GOT3 (cell line): ENCODE measurements around the gene SESN3.
"Not testable (repeated sequence)": the region's sequence is repeated elsewhere in the genome, so short reads cannot be mapped to it uniquely, and the experiment has no call there.

Experiments
- DNase-seq: peaks from one replicate; lab custom pipeline; 2025; ENCODE audit warnings: mixed read lengths; lab: John Stamatoyannopoulos, UW

The SESN3 gene

GRCh38 chr11:95218149-95218548 is 12.9 kb downstream of the SESN3 start:
- DNase-seq: no peak

GRCh38 chr11:95212609-95213008 is 18.4 kb downstream of the SESN3 start:
- DNase-seq: no peak

- not testable (repeated sequence) for DNase-seq
These were observed 21.5 kb downstream of the SESN3 start for GRCh38 chr11:95209535-95209934.

- DNase-seq: no peak
These were observed 30.1 kb downstream of the SESN3 start for GRCh38 chr11:95200781-95201457.

GRCh38 chr11:95195831-95196230 is 35.2 kb downstream of the SESN3 start:
- no peak for DNase-seq

- DNase-seq: no peak
These were observed 37.5 kb downstream of the SESN3 start for GRCh38 chr11:95193541-95193940.

- no peak for DNase-seq
These were observed 38.3 kb downstream of the SESN3 start for GRCh38 chr11:95192717-95193116.

- no peak for DNase-seq
These were observed 43.3 kb downstream of the SESN3 start for GRCh38 chr11:95187723-95188122.

- DNase-seq: no peak
These were observed 48.6 kb downstream of the SESN3 start for GRCh38 chr11:95182397-95182796.

- DNase-seq: no peak
These were observed 55.1 kb downstream of the SESN3 start for GRCh38 chr11:95175818-95176380.

- DNase-seq: no peak
These were observed 60.7 kb downstream of the SESN3 start for GRCh38 chr11:95170294-95170693.

- DNase-seq: no peak
These were observed 64.2 kb downstream of the SESN3 start for GRCh38 chr11:95166781-95167180.

- DNase-seq: no peak
These were observed 65.4 kb downstream of the SESN3 start for GRCh38 chr11:95165638-95166037.

- no peak for DNase-seq
These were observed 67.9 kb downstream of the SESN3 start for GRCh38 chr11:95163106-95163505.

- no peak for DNase-seq
These were observed 69.8 kb downstream of the SESN3 start for GRCh38 chr11:95161248-95161647.

GRCh38 chr11:95157824-95158223 is 73.2 kb downstream of the SESN3 start:
- no peak for DNase-seq

- no peak for DNase-seq
These were observed 74.0 kb downstream of the SESN3 start for GRCh38 chr11:95156916-95157541.

GRCh38 chr11:95156133-95156721 is 74.8 kb downstream of the SESN3 start:
- DNase-seq: no peak

- no peak for DNase-seq
These were observed 75.6 kb downstream of the SESN3 start for GRCh38 chr11:95155385-95155784.

GRCh38 chr11:95154514-95154913 is 76.5 kb downstream of the SESN3 start:
- DNase-seq: no peak

- no peak for DNase-seq
These were observed 77.2 kb downstream of the SESN3 start for GRCh38 chr11:95153857-95154246.

GRCh38 chr11:95152876-95153856 is 77.8 kb downstream of the SESN3 start:
- DNase-seq: no peak
